B cell (primary cell): Measurements from ENCODE around the gene PTEN.
"Not testable (repeated sequence)": the region's sequence is repeated elsewhere in the genome, so short reads cannot be mapped to it uniquely, and the experiment has no call there.

Experiments
- CTCF ChIP-seq: fragments of 200-600 bp; IDR thresholded peaks from one replicate; pipeline ENCODE4 v1.8.0; 2022; ENCODE audit warnings: antibody characterized with exemption, mild to moderate bottlenecking
- EZH2 ChIP-seq: IDR thresholded peaks from 2 replicates; pipeline ENCODE4 v1.6.1; 2012; ENCODE audit warnings: borderline replicate concordance, low read depth, mild to moderate bottlenecking, moderate library complexity, low read length; ENCODE audit not compliant: insufficient read depth, poor library complexity, severe bottlenecking

GRCh38 chr10:87855247-87855646 is 8.2 kb upstream of the PTEN start:
- not testable (repeated sequence) for TF ChIP-seq EZH2, CTCF
